Hepatocyte (in vitro differentiated cells): ENCODE data around the gene FBXL7. TPM values are rescaled to one million over a fixed set of nuclear protein-coding genes. Genes with fewer than 3 reads are reported as not detected.

Source experiments
- DNase-seq: peaks from one replicate; pipeline ENCODE4 v3.0.0-alpha.2; 2016; ENCODE audit warnings: low spot score
- H2AFZ ChIP-seq: fragments of 200-600 bp; sonication (generic); 2 replicates; pipeline ENCODE4 v1.6.0; 2016; ENCODE audit warnings: antibody characterized with exemption, mild to moderate bottlenecking
- H3K27ac ChIP-seq: fragments of 200-600 bp; sonication (generic); 2 replicates; pipeline ENCODE4 v1.5.1; 2016; ENCODE audit warnings: mild to moderate bottlenecking
- H3K27me3 ChIP-seq: fragments of 200-600 bp; sonication (generic); 2 replicates; pipeline ENCODE4 v1.6.1; 2016
- H3K36me3 ChIP-seq: fragments of 200-600 bp; sonication (generic); replicated peaks from 2 replicates; pipeline ENCODE4 v1.5.1; 2016; ENCODE audit warnings: low read depth; ENCODE audit not compliant: insufficient read depth
- H3K4me1 ChIP-seq: fragments of 200-600 bp; sonication (generic); 2 replicates; pipeline ENCODE4 v1.5.1; 2016; ENCODE audit warnings: mild to moderate bottlenecking, moderate library complexity; ENCODE audit not compliant: insufficient read depth
- H3K4me2 ChIP-seq: fragments of 200-600 bp; sonication (generic); 2 replicates; pipeline ENCODE4 v1.6.0; 2016
- H3K4me3 ChIP-seq: fragments of 200-600 bp; sonication (generic); 2 replicates; pipeline ENCODE4 v1.5.1; 2016; ENCODE audit warnings: mild to moderate bottlenecking
- H3K79me2 ChIP-seq: fragments of 200-600 bp; sonication (generic); 2 replicates; pipeline ENCODE4 v1.6.0; 2017; ENCODE audit warnings: mild to moderate bottlenecking
- H3K9me2 ChIP-seq: fragments of 200-600 bp; sonication (generic); replicated peaks from 2 replicates; pipeline ENCODE4 v1.6.0; 2017; ENCODE audit warnings: mild to moderate bottlenecking; ENCODE audit not compliant: insufficient read depth
- H3K9me3 ChIP-seq: fragments of 200-600 bp; sonication (generic); 2 replicates; pipeline ENCODE4 v1.5.1; 2016; ENCODE audit warnings: low read depth, mild to moderate bottlenecking
- H4K20me1 ChIP-seq: fragments of 200-600 bp; sonication (generic); 2 replicates; pipeline ENCODE4 v1.6.0; 2016; ENCODE audit warnings: mild to moderate bottlenecking; ENCODE audit not compliant: insufficient read depth, poor library complexity, severe bottlenecking
- EZH2 ChIP-seq: fragments of 200-600 bp; sonication (generic); IDR thresholded peaks from 2 replicates; pipeline ENCODE4 v1.6.1; 2016; ENCODE audit warnings: antibody characterized with exemption, mild to moderate bottlenecking, borderline replicate concordance
- EZH2phosphoT487 ChIP-seq: fragments of 200-600 bp; sonication (generic); IDR thresholded peaks from one replicate; pipeline ENCODE4 v1.6.1; 2018; ENCODE audit warnings: antibody characterized with exemption, mild to moderate bottlenecking, low read depth, moderate library complexity; ENCODE audit not compliant: unreplicated experiment, severe bottlenecking
- WGBS: methylation state at CpG from one replicate; pipeline ENCODE4 v1.1.6; 2016; ENCODE audit warnings: low lambda C conversion rate; ENCODE audit errors: missing lambda C conversion rate; 5-methylcytosine and 5-hydroxymethylcytosine counted together
- polyA plus RNA-seq: library from polyadenylated mRNA; unstranded; fragments of >200 nt; fragmentation: Nextera tagmentation; extraction: Ambion mirVana; gene quantifications from 2 replicates; pipeline ENCODE4 v1.2.1, GENCODE V29; 2016
- total RNA-seq: library from RNA; depleted of rRNA; stranded (reverse); fragments of >200 nt; gene quantifications from 2 replicates; pipeline ENCODE4 v1.2.3, GENCODE V29; 2014
- TF ChIP-seq, protein P1 (sequence below): fragments of 200-600 bp; sonication (generic); IDR thresholded peaks from 2 replicates; pipeline ENCODE4 v1.5.1; 2016; ENCODE audit warnings: antibody characterized with exemption, mild to moderate bottlenecking; ENCODE audit not compliant: poor library complexity

The FBXL7 gene
- total and polyA plus RNA-seq, 2 experiments from 2014 or later: 8.4 to 10.3 TPM

DNA sequence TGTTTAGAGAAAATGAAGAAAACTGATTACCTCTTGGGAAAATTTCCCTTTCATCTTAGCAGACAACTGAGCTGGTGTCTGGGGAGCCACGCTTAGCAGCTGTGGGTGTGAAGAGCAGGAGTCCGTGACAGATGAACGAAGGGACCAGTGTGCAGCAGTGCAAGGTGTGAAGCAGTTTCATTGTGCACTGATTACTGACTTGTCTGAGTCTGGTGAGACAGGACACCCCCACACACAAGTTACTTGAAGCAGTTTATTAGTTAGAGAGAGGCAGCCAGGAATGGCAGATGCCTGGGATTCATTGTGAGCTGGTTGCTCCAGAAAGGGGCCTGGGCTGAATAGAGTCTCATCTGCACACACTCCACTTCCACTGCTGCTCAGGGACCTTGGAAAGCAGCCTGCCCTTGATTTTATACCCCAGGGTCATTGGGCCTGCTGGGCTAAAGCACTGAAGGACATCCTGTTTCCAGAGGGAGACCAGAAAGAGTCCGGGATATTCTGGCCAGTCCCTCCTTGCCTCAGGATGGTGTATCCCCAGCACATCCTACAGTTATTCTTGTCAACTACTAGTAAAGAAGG, 47.4 kb downstream of the FBXL7 start:
- 88% methylated on average over 4 of the region's 4 CpGs for WGBS

DNA sequence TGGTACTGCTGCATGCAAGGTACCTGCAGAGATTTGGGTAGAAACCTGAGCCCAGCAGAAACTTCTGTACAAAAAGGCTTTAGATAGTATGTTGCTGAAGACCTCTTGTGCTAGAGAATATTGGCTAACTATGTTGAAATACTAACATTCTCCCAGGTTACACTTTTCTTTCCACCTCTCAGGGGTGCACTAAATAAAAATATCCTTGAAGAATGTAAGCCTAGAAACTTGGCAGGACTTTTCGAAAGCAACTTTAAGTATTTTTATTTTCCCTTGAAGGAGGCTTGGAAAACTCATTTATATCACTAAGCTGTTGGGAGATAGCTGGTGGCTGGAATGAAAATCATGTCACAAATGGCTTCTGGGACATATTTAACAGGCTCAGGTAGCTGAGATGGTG, 50.0 kb downstream of the FBXL7 start:
- Histone ChIP-seq H3K79me2 (peaks cover 10% of the 10 kb centered on the region), H4K20me1 (peaks cover 5% of the 10 kb centered on the region), H3K9me3 (no peaks in the 10 kb centered on the region), H3K9me2 (no peaks in the 10 kb centered on the region), H3K27me3 (no peaks in the 10 kb centered on the region), H2AFZ (no peak overlapping the region), H3K4me1 (no peaks in the 10 kb centered on the region), H3K27ac (no peak overlapping the region), H3K36me3 (no peaks in the 10 kb centered on the region), H3K4me2 (no peak overlapping the region), H3K4me3 (no peak overlapping the region)
- TF ChIP-seq EZH2phosphoT487 (no peak), EZH2 (no peak)
- TF ChIP-seq, protein P1, sequence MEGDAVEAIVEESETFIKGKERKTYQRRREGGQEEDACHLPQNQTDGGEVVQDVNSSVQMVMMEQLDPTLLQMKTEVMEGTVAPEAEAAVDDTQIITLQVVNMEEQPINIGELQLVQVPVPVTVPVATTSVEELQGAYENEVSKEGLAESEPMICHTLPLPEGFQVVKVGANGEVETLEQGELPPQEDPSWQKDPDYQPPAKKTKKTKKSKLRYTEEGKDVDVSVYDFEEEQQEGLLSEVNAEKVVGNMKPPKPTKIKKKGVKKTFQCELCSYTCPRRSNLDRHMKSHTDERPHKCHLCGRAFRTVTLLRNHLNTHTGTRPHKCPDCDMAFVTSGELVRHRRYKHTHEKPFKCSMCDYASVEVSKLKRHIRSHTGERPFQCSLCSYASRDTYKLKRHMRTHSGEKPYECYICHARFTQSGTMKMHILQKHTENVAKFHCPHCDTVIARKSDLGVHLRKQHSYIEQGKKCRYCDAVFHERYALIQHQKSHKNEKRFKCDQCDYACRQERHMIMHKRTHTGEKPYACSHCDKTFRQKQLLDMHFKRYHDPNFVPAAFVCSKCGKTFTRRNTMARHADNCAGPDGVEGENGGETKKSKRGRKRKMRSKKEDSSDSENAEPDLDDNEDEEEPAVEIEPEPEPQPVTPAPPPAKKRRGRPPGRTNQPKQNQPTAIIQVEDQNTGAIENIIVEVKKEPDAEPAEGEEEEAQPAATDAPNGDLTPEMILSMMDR: no peak
- WGBS: 92% methylated on average over 1 of the region's 1 CpG
- no peak for DNase-seq

More for the DNA sequence above, 47.4 kb downstream of the FBXL7 start:
- Histone ChIP-seq H3K4me2 (no peak overlapping the region), H3K27me3 (no peaks in the 10 kb centered on the region), H2AFZ (no peak overlapping the region), H4K20me1 (peaks cover 5% of the 10 kb centered on the region), H3K4me1 (no peaks in the 10 kb centered on the region), H3K9me3 (no peaks in the 10 kb centered on the region), H3K4me3 (no peak overlapping the region), H3K36me3 (no peaks in the 10 kb centered on the region), H3K9me2 (no peaks in the 10 kb centered on the region), H3K79me2 (peaks cover 8% of the 10 kb centered on the region), H3K27ac (no peak overlapping the region)
- DNase-seq: no peak
- TF ChIP-seq, protein P1: no peak
- no peak for TF ChIP-seq EZH2phosphoT487
- TF ChIP-seq EZH2: no peak

DNA sequence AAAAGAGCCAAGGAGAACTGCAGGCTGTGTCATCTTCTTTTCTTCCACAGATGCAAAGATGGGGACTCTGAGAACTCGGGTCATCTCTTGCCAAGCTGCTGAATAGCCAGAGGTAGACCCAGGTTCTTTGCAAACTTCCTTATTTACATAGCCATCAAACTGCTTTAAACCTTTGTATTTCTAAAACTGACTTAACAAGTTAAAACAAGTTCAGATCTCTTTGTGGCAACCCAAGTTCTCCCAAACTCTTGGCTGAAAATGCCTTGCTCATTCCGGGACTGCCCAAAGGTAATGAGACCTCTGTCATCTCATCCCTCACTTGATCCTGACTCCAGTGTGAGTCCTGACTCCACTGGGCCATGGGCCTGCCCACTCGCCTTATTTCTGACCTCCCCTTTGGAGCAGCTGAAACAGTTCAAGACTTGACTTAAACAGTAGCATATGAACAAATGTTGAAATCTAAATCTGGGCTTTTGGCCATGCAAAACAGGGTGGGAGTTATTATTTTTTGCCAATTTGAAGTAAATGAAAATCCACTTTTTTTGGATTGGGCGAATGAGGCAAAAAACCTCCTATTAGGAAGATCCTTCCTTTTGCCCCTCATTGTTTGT, 50.6 kb downstream of the FBXL7 start:
- Histone ChIP-seq H4K20me1 (peaks cover 5% of the 10 kb centered on the region), H3K9me2 (no peaks in the 10 kb centered on the region), H3K36me3 (no peaks in the 10 kb centered on the region), H3K79me2 (peaks cover 7% of the 10 kb centered on the region), H3K4me3 (no peak overlapping the region), H3K27me3 (no peaks in the 10 kb centered on the region), H3K27ac (no peak overlapping the region), H3K4me1 (no peaks in the 10 kb centered on the region), H3K9me3 (no peaks in the 10 kb centered on the region), H3K4me2 (no peak overlapping the region), H2AFZ (no peak overlapping the region)
- TF ChIP-seq EZH2 (no peak), EZH2phosphoT487 (no peak)
- TF ChIP-seq, protein P1: no peak
- no peak for DNase-seq
- 79% methylated on average over 4 of the region's 4 CpGs for WGBS
